ENCODE results near the gene KRT76.

DNA sequence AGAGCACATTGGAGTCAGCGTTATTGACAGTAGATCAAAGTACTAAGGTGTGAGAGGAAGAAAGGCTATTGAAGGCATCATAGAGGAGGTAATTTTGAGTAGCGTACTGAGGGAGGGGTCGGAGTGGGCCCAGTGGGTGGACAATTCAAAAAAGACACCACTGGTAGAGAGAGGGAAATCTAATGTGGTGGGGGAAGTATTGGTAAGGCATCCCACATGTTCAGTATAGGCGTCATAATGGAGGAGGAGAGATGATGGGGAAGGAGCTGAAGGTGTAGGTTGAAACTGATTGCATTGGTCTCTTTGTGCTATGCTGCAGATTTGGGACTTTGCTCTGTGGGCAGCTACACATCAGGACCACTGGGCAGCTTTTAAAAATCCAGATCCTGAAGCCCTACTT lies 50.1 kb downstream of the KRT76 start:
- TF ChIP-seq, protein P1, sequence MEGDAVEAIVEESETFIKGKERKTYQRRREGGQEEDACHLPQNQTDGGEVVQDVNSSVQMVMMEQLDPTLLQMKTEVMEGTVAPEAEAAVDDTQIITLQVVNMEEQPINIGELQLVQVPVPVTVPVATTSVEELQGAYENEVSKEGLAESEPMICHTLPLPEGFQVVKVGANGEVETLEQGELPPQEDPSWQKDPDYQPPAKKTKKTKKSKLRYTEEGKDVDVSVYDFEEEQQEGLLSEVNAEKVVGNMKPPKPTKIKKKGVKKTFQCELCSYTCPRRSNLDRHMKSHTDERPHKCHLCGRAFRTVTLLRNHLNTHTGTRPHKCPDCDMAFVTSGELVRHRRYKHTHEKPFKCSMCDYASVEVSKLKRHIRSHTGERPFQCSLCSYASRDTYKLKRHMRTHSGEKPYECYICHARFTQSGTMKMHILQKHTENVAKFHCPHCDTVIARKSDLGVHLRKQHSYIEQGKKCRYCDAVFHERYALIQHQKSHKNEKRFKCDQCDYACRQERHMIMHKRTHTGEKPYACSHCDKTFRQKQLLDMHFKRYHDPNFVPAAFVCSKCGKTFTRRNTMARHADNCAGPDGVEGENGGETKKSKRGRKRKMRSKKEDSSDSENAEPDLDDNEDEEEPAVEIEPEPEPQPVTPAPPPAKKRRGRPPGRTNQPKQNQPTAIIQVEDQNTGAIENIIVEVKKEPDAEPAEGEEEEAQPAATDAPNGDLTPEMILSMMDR (IDR thresholded peaks at IDR 0.05 in 4 of 5, conservative IDR thresholded peaks at IDR 0.05 in 1 of 5) = no peak
- no peak for TF ChIP-seq POLR2A (IDR thresholded peaks at IDR 0.05)

Data from gastrocnemius medialis (tissue), 4 donors.